Prostate gland (tissue), 2 donors: ENCODE results near the gene ATP11B. TPM values are rescaled to one million over a fixed set of nuclear protein-coding genes. Genes with fewer than 3 reads are reported as not detected.

ENCODE experiments used
- DNase-seq: peaks from one replicate; pipeline ENCODE4 v3.0.0-alpha.2; 2019; ENCODE audit warnings: low spot score
- H3K27ac ChIP-seq, 2 donors: fragments of 200-600 bp; sonication (generic); 2 replicates each; pipeline ENCODE4 v1.5.1; 2017 to 2019
- H3K27me3 ChIP-seq: fragments of 200-600 bp; sonication (generic); replicated peaks from 2 replicates; pipeline ENCODE4 v1.5.1; 2019; ENCODE audit not compliant: insufficient read depth
- H3K36me3 ChIP-seq, 2 donors: fragments of 200-600 bp; sonication (generic); 1 replicate in 1 of 2; 2 replicates in 1 of 2; pipeline versions ENCODE4 v1.5.1 to v1.8.1; 2017 to 2019
- H3K4me1 ChIP-seq: fragments of 200-600 bp; sonication (generic); replicated peaks from 2 replicates; pipeline ENCODE4 v1.5.1; 2019
- H3K4me3 ChIP-seq, 2 donors: fragments of 200-600 bp; sonication (generic); 2 replicates each; pipeline ENCODE4 v1.5.1; 2017 to 2019
- H3K9me3 ChIP-seq: fragments of 200-600 bp; sonication (generic); 2 replicates; pipeline ENCODE4 v1.5.1; 2017
- CTCF ChIP-seq, 4 experiments: fragments of 200-600 bp in 2 of 4; fragments of 450-650 bp in 2 of 4; sonication (generic) in 2 of 4; IDR thresholded peaks; 1 replicate in 3 of 4; 2 replicates in 1 of 4; pipeline ENCODE4 v1.5.1; 2016 to 2019; ENCODE audit warnings: antibody characterized with exemption in 4 of 4, mild to moderate bottlenecking in 2 of 4, moderate library complexity in 2 of 4
- POLR2A ChIP-seq: fragments of 450-650 bp; IDR thresholded peaks from one replicate; pipeline ENCODE4 v1.6.1; 2016; ENCODE audit warnings: antibody characterized with exemption, mild to moderate bottlenecking
- POLR2AphosphoS5 ChIP-seq: sonication (generic); formaldehyde crosslinking; IDR thresholded peaks from one replicate; pipeline ENCODE4 v1.6.1; 2017; ENCODE audit warnings: antibody characterized with exemption
- WGBS: methylation state at CpG from one replicate; pipeline ENCODE4 v1.1.5; 2018; 5-methylcytosine and 5-hydroxymethylcytosine counted together
- intact Hi-C: fragments of 100-400 bp; cut with DNase I; formaldehyde crosslinking; loops from one replicate; pipeline ENCODE4 v1.14.2; 2022
- total RNA-seq, 2 donors: library from RNA; depleted of rRNA; stranded (reverse); fragments of >200 nt; gene quantifications; one replicate each; pipeline ENCODE4 v1.1.0, GENCODE V29; 2016

Gene ATP11B
- total RNA-seq, 2 donors from 2014 or later = 120 to 122 TPM

- intact Hi-C loops = no loop called here
- 93% methylated on average over 8 of the region's 8 CpGs for WGBS
- Histone ChIP-seq H3K4me3 (no peak overlapping the region), H3K36me3 (no peaks in the 10 kb centered on the region), H3K4me1 (peaks cover 5% of the 10 kb centered on the region), H3K27ac (no peak overlapping the region), H3K9me3 (no peaks in the 10 kb centered on the region), H3K27me3 (no peaks in the 10 kb centered on the region)
- TF ChIP-seq POLR2AphosphoS5 (no peak), CTCF (IDR thresholded peaks at IDR 0.05) (no peak), POLR2A (no peak)
- DNase-seq = no peak
Measured at GRCh38 chr3:182800508-182800907, 7.2 kb downstream of the ATP11B start.

- TF ChIP-seq POLR2A (no peak), CTCF (IDR thresholded peaks at IDR 0.05) (no peak), POLR2AphosphoS5 (no peak)
- intact Hi-C loops = no loop called here
- whole genome bisulfite sequencing = 71% methylated on average over 6 of the region's 6 CpGs
- Histone ChIP-seq H3K4me3 (no peak overlapping the region), H3K4me1 (no peaks in the 10 kb centered on the region), H3K36me3 (no peaks in the 10 kb centered on the region), H3K27me3 (no peaks in the 10 kb centered on the region), H3K27ac (peak overlapping the region in 1 of 2 donors; percentile 1), H3K9me3 (no peaks in the 10 kb centered on the region)
- DNase-seq = no peak
Measured at GRCh38 chr3:182802413-182803390, 9.4 kb downstream of the ATP11B start.

GRCh38 chr3:182803596-182803995 is 10.3 kb downstream of the ATP11B start:
- no peak for TF ChIP-seq CTCF (IDR thresholded peaks at IDR 0.05)
- no peak for TF ChIP-seq POLR2AphosphoS5
- TF ChIP-seq POLR2A = no peak
- no peaks in the 10 kb centered on the region for H3K4me1 ChIP-seq
- H3K9me3 ChIP-seq = no peaks in the 10 kb centered on the region
- no peak for DNase-seq
- H3K27me3 ChIP-seq = no peaks in the 10 kb centered on the region
- H3K27ac ChIP-seq = no peak overlapping the region
- 65% methylated on average over 4 of the region's 4 CpGs for WGBS
- no peaks in the 10 kb centered on the region for H3K36me3 ChIP-seq
- no peak overlapping the region for H3K4me3 ChIP-seq
- intact Hi-C loops = no loop called here

- Histone ChIP-seq H3K4me3 (no peak overlapping the region), H3K4me1 (no peaks in the 10 kb centered on the region), H3K36me3 (no peaks in the 10 kb centered on the region), H3K27me3 (no peaks in the 10 kb centered on the region), H3K27ac (no peak overlapping the region), H3K9me3 (no peaks in the 10 kb centered on the region)
- intact Hi-C loops = no loop called here
- no peak for DNase-seq
- 87% methylated on average over 1 of the region's 1 CpG for WGBS
- TF ChIP-seq POLR2A (no peak), CTCF (IDR thresholded peaks at IDR 0.05) (no peak), POLR2AphosphoS5 (no peak)
Measured at GRCh38 chr3:182807061-182807460, 13.8 kb downstream of the ATP11B start.
